ENCODE measurements around the gene ERICH6.

Gene ERICH6

GRCh38 chr3:150741497-150742140, 37.9 kb upstream of the ERICH6 start:
- no peak for TF ChIP-seq CTCF (IDR thresholded peaks at IDR 0.05; ENCODE audit: control insufficient read depth, insufficient read depth, low read depth, low read length, missing control alignments)
- no peak overlapping the region for H3K4me3 ChIP-seq (ENCODE audit: control insufficient read depth, low read depth, low read length)
- no peak for DNase-seq (ENCODE audit: low read depth)

- no peak for TF ChIP-seq CTCF (IDR thresholded peaks at IDR 0.05; ENCODE audit: control insufficient read depth, insufficient read depth, low read depth, low read length, missing control alignments)
- no peak for DNase-seq (ENCODE audit: low read depth)
- no peak overlapping the region for H3K4me3 ChIP-seq (ENCODE audit: control insufficient read depth, low read depth, low read length)
Measured at GRCh38 chr3:150740733-150741496, 37.2 kb upstream of the ERICH6 start.

- TF ChIP-seq CTCF (IDR thresholded peaks at IDR 0.05; ENCODE audit: control insufficient read depth, insufficient read depth, low read depth, low read length, missing control alignments): no peak
- H3K4me3 ChIP-seq (ENCODE audit: control insufficient read depth, low read depth, low read length): no peak overlapping the region
- no peak for DNase-seq (ENCODE audit: low read depth)
Measured at GRCh38 chr3:150739877-150740645, 36.3 kb upstream of the ERICH6 start.

GRCh38 chr3:150739200-150739863, 35.6 kb upstream of the ERICH6 start:
- no peak for TF ChIP-seq CTCF (IDR thresholded peaks at IDR 0.05; ENCODE audit: control insufficient read depth, insufficient read depth, low read depth, low read length, missing control alignments)
- H3K4me3 ChIP-seq (ENCODE audit: control insufficient read depth, low read depth, low read length): no peak overlapping the region
- DNase-seq (ENCODE audit: low read depth): no peak

- no peak for DNase-seq (ENCODE audit: low read depth)
- TF ChIP-seq CTCF (IDR thresholded peaks at IDR 0.05; ENCODE audit: control insufficient read depth, insufficient read depth, low read depth, low read length, missing control alignments): no peak
- H3K4me3 ChIP-seq (ENCODE audit: control insufficient read depth, low read depth, low read length): no peak overlapping the region
Measured at GRCh38 chr3:150738688-150739087, 35.0 kb upstream of the ERICH6 start.

Measured in AG09309 (cell line).